Right ventricle myocardium inferior (tissue), 1 donor: ENCODE results near the gene OR1S1. TPM values are rescaled to one million over a fixed set of nuclear protein-coding genes. Genes with fewer than 3 reads are reported as not detected.

Experiments
- total RNA-seq: library from RNA; stranded (reverse); fragmentation: NEBNext Ultra II Directional; extraction: Animal tissue kit (Norgen Biotek cat#: 25700); gene quantifications from one replicate; pipeline ENCODE4 v1.2.1, GENCODE V29; 2021
- donor health status: DM: no; HTN: yes; CAD: no; lungs with severe emphysema.

The OR1S1 gene
- total RNA-seq, 1 donor from 2014 or later = not detected

Other genes starting within 250 kb of the OR1S1 start
- not detected for gene OR9Q1, start 188.8 kb upstream of the OR1S1 start, total RNA-seq
- not detected for gene OR6Q1, start 181.8 kb upstream of the OR1S1 start, total RNA-seq
- not detected for gene OR9I1, start 87.2 kb upstream of the OR1S1 start, total RNA-seq
- gene OR9Q2, start 23.6 kb upstream of the OR1S1 start, total RNA-seq = not detected
- not detected for gene OR1S2, start 8.6 kb upstream of the OR1S1 start, total RNA-seq
- not detected for gene OR10Q1, start 16.2 kb downstream of the OR1S1 start, total RNA-seq
- gene OR10W1, start 55.5 kb downstream of the OR1S1 start, total RNA-seq = not detected
- gene OR5B17, start 146.3 kb downstream of the OR1S1 start, total RNA-seq = not detected
- not detected for gene OR5B3, start 194.2 kb downstream of the OR1S1 start, total RNA-seq
- gene OR5B2, start 215.4 kb downstream of the OR1S1 start, total RNA-seq = not detected
- not detected for gene OR5B12, start 229.5 kb downstream of the OR1S1 start, total RNA-seq